ENCODE measurements around the gene RFX2. TPM values are rescaled to one million over a fixed set of nuclear protein-coding genes. Genes with fewer than 3 reads are reported as not detected.

Gene RFX2
- total and polyA plus RNA-seq, 8 donors = 1.8 to 14.0 (median 3.4) TPM

DNA sequence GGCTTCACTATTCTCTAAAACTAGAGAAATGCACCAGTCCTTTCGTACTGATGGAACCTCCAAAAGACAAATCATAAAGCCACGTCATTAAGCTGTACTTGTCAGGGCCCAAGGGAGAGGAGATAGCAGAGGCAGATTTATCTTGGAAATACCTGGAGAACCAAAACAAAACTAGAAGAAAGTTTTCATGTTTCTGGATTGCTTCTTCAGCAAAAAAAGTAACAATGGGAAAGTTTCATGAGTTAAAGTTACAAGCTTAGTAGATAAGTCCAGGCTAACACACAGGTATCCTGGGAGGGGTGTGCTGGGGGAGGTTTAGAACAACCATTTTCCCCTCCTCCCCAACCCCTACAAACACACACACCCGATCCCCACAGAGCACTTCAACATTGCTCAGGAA is 154.0 kb downstream of the RFX2 start:
- FAIRE-seq (no peak), ATAC-seq (no peak), DNase-seq (no peak)
- H3K36me3 ChIP-seq = no peaks in the 10 kb centered on the region
- H3K27ac ChIP-seq = peak overlapping the region in 1 of 4 donors; percentile 14
- H3K4me1 ChIP-seq = peaks cover 50 to 80% (median 52%) of the 10 kb centered on the region in 3 donors
- H3K27me3 ChIP-seq = no peaks in the 10 kb centered on the region
- H3K9me3 ChIP-seq = no peaks in the 10 kb centered on the region
- 44 to 49% methylated on average over 3 of the region's 3 CpGs for WGBS, 2 donors
- TF ChIP-seq, protein P1, sequence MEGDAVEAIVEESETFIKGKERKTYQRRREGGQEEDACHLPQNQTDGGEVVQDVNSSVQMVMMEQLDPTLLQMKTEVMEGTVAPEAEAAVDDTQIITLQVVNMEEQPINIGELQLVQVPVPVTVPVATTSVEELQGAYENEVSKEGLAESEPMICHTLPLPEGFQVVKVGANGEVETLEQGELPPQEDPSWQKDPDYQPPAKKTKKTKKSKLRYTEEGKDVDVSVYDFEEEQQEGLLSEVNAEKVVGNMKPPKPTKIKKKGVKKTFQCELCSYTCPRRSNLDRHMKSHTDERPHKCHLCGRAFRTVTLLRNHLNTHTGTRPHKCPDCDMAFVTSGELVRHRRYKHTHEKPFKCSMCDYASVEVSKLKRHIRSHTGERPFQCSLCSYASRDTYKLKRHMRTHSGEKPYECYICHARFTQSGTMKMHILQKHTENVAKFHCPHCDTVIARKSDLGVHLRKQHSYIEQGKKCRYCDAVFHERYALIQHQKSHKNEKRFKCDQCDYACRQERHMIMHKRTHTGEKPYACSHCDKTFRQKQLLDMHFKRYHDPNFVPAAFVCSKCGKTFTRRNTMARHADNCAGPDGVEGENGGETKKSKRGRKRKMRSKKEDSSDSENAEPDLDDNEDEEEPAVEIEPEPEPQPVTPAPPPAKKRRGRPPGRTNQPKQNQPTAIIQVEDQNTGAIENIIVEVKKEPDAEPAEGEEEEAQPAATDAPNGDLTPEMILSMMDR (IDR thresholded peaks at IDR 0.05) = no peak
- no peak overlapping the region for H3K4me3 ChIP-seq
- intact Hi-C loops (cut with DNase I) = no loop called here

DNA sequence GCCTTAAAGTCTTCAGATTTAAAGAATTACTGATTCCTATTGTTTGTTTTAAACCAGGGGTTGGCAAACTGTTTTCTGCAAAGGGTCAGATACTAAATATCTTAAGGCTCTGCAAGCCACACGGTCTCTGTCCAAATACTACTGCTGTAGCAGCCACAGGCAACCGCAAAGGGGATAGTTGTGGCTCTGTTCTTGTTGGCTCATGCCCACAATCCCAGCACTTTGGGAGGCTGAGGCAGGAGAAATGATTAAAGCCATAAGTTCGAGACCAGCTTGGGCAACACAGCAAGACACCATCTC is 154.7 kb downstream of the RFX2 start:
- Histone ChIP-seq H3K9me3 (no peaks in the 10 kb centered on the region), H3K27ac (peak overlapping the region in 1 of 4 donors; percentile 69)
- intact Hi-C loops (cut with DNase I) = no loop called here

DNA sequence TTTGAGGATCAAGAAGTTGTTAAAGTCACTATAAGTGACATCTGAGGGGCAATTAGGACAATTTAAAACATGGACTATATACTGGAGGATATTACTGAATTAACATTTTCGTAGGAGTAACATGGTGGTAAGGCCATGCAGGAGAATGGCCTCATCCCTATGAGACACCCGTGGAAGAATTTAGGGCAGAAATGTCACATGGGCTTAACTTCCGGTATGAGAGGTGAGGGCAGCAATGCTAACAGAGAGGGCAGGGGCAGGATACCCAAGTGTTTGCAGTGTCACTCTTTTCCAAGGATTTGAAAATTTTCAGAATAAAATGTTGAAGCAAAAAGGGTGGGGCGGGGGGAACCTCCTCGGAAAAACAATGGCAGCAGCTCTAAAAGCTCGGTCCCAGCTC is 156.0 kb downstream of the RFX2 start:
- no peaks in the 10 kb centered on the region for H3K36me3 ChIP-seq
- TF ChIP-seq, protein P1 (IDR thresholded peaks at IDR 0.05) = no peak
- no peak for FAIRE-seq
- DNase-seq = no peak
- 23% methylated on average over 6 of the region's 6 CpGs for WGBS, 2 donors
- peak in 1 of 4 donors; percentile 1 for ATAC-seq
- H3K27me3 ChIP-seq = no peaks in the 10 kb centered on the region
- no peaks in the 10 kb centered on the region for H3K9me3 ChIP-seq
- peak overlapping the region; percentile 26 to 69 (median 55) for H3K27ac ChIP-seq
- intact Hi-C loops (cut with DNase I) = no loop called here
- peaks cover 30 to 60% (median 34%) of the 10 kb centered on the region in 3 donors for H3K4me1 ChIP-seq
- H3K4me3 ChIP-seq = no peak overlapping the region

More for the DNA sequence above, 154.7 kb downstream of the RFX2 start:
- Histone ChIP-seq H3K27me3 (no peaks in the 10 kb centered on the region), H3K36me3 (no peaks in the 10 kb centered on the region), H3K4me3 (no peak overlapping the region), H3K4me1 (peaks cover 42 to 73% (median 46%) of the 10 kb centered on the region in 3 donors)
- WGBS, 2 donors = 43 to 56% methylated on average over 3 of the region's 3 CpGs
- FAIRE-seq (no peak), ATAC-seq (no peak), DNase-seq (no peak)
- TF ChIP-seq, protein P1 (IDR thresholded peaks at IDR 0.05) = no peak

DNA sequence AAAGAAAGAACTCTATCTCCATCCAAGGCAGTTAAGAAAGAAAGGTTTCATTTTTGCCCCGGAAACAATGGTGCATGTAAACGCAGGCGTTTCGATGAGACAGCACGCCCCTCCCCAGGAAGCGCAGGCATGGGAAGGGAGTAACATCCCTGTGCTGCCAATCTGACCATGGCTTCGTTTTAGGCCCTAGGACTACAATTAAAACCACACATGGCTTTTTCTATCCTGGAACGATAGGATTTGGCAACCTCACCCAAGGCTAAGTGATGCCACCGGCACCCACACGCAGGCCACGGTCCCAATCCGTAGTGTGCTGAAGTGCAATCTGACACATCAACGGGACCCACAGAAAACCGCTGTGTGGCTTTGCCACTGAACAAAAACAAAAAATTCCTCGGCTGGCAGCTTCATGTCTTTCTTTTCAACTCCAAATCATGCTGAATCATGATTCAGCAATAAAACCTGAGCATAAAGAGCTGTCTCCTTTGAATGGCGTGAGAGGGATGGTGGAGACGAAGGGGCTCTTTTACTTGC is 156.6 kb downstream of the RFX2 start:
- 58 to 62% methylated on average over 17 of the region's 17 CpGs for WGBS, 2 donors
- TF ChIP-seq, protein P1 (IDR thresholded peaks at IDR 0.05) = no peak
- DNase-seq = no peak
- no peaks in the 10 kb centered on the region for H3K27me3 ChIP-seq
- no peaks in the 10 kb centered on the region for H3K9me3 ChIP-seq
- peaks cover 30 to 57% (median 32%) of the 10 kb centered on the region in 3 donors for H3K4me1 ChIP-seq
- H3K36me3 ChIP-seq = no peaks in the 10 kb centered on the region
- peak overlapping the region in 3 of 4 donors; percentile 43 to 69 (median 67) for H3K27ac ChIP-seq
- intact Hi-C loops (cut with DNase I) = no loop called here
- H3K4me3 ChIP-seq = no peak overlapping the region
- ATAC-seq = no peak
- no peak for FAIRE-seq

DNA sequence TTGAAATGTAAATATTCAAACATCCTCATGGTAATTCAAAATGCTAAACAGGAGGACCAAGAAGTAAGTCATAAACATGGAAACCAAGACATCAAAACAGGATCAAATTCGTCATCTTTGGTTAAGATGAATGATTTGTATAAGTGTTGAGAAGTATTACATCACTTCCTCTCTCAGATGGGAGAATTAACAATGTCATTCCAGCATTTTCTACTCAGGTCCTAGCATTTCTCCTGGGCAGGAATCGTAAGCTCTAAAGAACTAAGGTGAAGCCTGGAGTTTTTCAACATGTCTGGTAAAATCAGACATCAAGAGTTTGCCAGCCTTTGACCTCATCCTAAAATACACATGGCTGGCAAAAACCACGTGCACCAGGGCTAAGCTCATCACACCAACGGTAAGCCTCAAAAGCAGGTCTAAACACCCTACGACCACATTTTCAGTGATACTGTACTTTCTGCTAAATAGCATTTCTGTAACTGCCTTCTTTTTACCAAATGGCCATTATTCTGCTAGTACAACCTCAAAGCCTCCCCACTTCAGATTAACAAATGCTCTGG is 157.2 kb downstream of the RFX2 start:
- Histone ChIP-seq H3K9me3 (no peaks in the 10 kb centered on the region), H3K4me1 (peaks cover 26 to 57% (median 30%) of the 10 kb centered on the region in 3 donors), H3K27me3 (no peaks in the 10 kb centered on the region), H3K36me3 (no peaks in the 10 kb centered on the region), H3K27ac (peak overlapping the region in 1 of 4 donors; percentile 67), H3K4me3 (no peak overlapping the region)
- WGBS, 2 donors = 62 to 64% methylated on average over 5 of the region's 5 CpGs
- FAIRE-seq (no peak), DNase-seq (no peak), ATAC-seq (no peak)
- intact Hi-C loops (cut with DNase I) = no loop called here
- TF ChIP-seq, protein P1 (IDR thresholded peaks at IDR 0.05) = no peak

Data from pancreas (tissue), 10 donors.